HG02884 (cell line): Measurements from ENCODE around the gene MRPS12.

ENCODE experiments used
- ATAC-seq: cut with Tn5 transposase; IDR thresholded peaks from one replicate; pipeline ENCODE4 v1.9.1; 2021; ENCODE audit warnings: mild to moderate bottlenecking, moderate library complexity; ENCODE audit not compliant: unreplicated experiment

The MRPS12 gene

GRCh38 chr19:38910488-38910887 lies 20.3 kb upstream of the MRPS12 start:
- no peak for ATAC-seq

GRCh38 chr19:38911388-38912001 lies 19.2 kb upstream of the MRPS12 start:
- no peak for ATAC-seq

DNA sequence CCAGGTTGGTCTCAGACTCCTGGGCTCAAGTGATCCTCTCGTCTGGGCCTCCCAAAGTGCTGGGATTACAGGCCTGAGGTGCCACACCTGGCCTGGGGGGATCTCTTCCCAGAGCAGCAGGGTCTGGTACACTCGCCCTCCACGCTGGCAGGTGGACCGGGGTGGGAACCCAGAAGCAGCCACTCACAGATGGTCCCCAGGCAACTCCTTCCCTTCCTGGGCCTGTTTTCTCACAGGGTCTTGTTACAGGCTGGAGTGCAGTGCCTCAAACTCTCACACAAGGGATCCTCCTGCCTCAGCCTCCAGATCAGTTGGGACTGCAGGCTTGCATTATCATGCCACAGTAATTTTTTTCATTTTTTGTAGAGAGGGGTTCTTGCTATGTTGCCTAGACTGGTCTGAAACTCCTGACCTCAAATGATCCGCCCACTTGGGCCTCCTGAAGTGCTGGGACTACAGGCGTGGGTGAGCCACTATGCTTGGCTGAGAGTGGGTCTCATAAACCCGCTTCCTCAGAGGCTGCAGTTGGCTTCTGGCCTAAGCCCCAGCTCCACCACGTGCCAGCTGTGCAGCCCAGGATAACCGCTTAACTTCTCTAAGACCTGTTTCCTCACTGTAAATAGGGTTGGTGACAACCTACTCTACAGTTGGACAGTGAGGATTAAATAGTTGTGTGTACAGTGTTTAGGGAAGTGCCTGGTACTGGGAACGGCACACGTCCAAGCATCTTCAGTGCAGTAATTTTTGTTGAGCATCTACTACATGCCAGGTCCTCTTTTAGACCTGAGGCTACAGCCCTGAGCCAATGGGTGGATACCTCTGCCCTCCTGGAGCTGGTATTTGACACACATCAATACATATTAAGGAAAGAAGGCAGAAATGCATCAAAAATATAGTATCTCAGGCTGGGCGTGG lies 17.9 kb upstream of the MRPS12 start:
- no peak for ATAC-seq

DNA sequence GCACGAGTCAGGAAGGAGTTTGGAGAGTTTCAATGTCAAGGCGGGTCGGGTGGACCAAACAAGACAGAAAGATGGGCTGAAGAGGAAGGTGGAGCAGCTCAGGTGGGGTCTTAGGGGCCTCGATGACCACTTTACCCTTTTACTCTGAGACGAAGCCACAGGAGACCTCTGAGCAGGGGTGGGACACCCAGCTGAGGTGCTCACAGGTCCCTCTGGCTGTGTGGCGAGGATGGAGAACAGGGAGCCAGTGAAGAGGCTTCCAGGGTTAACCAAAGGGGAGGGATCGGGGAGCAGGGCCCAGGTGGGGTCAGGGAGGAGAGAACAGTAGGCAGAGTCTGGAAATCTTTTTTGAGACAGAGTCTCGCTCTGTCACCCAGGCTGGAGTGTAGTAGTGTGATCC lies 16.8 kb upstream of the MRPS12 start:
- no peak for ATAC-seq

DNA sequence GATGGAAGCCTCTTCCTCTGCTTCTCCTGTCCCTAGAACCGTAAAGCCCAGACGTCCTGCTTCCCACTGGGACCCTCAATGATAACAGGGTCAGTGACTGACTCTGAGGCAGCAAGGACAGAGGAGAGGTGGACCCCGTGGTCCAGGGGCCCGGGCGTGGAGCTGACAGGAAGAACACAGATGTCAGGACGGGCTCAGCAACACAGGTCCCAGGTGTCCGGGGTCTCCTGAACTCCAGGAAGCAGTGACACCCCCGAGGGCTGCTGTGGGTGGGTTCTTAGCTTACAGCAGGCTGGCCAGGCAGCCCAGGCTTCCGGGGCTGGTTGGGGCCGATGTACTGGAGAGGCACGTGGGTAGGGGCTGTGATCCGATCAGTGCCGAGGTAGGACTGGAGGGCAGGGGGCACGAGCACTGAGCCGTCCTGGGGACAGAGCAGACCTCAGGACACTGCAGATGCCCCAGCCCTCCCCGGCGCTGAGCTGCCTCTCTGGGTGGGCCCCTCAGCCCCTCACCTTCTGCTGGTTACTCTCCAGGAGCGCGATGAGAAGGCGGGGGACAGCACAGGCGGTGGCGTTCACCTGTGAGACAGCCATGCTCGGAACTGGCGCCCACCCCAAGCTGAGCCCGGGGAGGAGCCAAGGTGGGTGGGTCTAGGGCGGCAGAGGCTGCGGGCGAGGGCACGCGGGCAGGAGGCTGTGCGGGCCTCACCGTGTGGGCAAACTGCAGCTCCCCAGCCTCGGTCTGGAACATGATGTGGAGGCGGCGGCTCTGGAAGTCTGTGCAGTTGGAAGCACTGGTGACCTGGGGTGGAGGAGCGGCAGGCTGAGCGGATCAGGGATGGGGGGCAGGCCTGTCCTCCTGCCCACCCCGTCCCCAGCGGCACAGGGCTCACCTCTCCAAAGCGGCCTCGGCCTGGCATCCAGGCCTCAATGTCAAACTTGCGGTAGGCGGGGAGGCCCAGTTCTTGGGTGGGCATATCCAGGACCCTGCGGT lies 15.1 kb upstream of the MRPS12 start:
- ATAC-seq: no peak

GRCh38 chr19:38917516-38917915 lies 13.2 kb upstream of the MRPS12 start:
- ATAC-seq: no peak

DNA sequence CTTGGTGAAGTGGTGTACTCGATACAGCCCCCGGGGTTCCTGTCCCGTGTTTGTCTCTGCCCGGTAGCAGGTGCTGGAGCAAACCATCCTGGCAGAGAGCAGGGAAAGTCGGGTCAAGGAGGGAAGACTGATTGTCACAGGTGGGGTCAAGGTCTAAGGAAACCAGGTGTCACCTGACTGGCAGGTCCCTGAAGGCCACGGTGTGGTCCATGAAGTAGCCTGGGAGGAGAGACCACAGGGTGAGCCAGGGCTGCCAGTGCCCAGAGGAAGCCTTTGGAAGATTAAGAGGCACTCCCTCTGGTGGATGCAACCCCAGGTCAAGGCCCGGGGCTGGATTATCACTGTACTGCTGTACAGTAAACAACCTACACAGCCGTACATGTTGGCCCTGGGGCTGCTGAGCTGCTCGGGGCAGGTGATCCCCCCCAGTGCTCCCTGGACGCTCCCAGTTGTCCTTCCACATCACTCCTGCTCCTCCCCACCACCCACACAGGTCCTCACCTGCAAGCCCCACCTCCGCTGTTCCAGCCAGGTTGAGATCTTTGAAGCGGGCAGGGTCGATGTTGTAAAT lies 12.7 kb upstream of the MRPS12 start:
- ATAC-seq: no peak

DNA sequence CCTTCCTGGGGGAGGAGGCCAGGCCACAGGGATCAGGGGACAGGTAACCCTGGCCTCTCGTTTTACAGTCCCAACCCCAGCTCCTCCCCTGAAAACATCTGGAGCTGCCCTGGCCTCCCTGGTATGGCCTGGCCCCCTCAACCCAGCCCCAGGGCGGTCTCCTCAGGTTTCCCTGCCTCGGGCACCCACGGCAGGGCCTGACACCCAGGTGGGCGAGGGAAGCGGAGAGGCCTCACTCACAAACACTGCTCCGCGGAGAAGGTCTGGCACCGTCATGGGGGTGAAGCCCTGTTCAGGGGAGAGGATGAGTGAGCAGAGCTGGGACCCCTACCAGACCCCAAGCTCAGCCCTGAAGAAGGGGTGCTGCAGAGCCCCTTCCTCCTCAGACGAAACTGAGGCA lies 12.2 kb upstream of the MRPS12 start:
- ATAC-seq: no peak

- ATAC-seq: no peak
These were observed 10.7 kb upstream of the MRPS12 start for GRCh38 chr19:38919837-38920601.

DNA sequence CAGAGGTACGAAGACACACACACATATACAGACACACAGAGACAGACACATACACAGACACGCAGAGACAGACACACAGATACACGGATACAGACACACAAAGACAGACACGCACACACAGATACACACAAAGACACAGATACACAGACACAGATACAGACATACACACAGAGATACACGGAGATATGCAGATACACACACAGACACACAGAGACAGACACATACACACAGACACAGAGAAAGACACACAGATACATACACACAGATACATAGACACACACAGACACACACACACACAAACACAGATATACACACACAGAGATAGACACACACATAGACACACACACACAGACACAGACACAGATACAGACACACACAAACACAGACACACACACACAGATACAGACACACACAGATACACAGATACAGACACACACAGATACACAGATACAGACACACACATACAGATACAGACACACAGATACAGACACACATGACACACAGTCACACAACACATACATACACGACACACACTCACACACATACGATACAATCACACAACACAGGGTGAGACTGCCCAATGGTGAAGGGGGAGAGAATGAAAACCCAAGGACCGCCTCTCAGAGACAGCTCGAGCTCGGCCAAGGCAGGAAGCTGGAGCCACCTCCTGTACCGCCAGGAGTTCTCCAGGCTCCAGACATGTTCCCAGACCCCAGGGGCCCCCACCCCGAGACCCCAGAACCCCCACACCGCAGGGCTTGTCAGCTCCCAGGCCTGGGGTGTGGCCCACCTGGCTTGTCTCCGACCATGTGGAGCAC lies 9.9 kb upstream of the MRPS12 start:
- ATAC-seq: no peak

DNA sequence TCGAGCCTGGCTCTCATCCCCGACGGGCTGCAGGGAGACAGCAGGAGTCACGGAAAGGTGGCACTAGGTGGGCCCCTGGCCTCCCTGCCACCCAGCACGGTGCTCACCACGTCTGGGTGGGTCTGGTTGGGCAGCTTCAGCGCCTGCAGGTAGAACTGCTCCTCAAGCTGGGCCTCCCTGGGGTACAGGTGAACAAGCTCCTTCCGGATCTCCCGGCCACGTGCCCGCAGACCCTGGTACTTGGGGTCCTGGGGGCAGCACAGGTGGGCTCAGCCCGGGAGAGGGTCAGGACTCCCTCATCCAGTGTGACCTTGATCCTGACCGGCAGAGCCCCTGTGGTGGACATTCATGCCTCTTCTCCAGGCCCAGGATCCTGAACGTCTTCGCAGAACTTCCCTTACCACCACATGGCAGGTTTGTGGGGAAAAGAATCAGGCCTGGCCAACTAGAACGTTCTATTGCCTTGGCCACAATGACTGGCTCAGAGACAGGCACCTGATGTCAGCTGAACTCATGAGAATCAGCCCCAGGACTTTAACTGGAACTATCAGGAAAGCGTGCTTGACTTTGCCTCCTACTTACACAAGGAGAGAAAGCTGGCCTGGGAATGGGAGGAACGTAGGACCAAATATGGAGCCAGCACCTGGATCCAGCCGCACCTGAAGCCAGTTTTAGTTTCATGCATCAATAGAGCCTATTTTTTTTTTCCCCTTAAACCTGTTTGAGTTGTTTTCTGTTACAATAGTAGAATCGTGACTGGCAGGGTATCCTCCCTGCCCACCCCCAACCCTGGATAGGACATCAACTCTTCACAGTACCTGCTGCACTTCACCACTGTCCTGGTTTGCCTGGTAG lies 9.1 kb upstream of the MRPS12 start:
- no peak for ATAC-seq

- no peak for ATAC-seq
These were observed 8.3 kb upstream of the MRPS12 start for GRCh38 chr19:38922482-38922881.

DNA sequence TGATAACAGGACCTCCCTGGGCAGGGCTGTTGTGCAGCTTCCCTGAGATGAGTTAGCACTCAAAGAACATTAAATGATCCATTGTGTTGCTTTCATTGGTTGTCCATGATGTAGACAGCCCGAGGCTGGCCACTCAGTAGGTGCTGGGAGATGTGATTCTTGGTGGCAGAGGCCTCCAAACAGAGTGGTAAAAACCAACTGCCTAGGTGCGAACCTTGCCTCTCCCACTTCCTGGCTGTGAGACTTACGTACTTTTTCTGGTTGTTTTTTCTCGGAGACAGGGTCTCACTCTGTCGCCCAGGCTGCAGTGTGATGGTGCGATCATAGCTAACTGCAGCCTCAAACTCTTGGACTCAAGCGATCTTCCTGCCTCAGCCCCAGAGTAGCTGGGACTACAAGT lies 6.4 kb upstream of the MRPS12 start:
- no peak for ATAC-seq

- no peak for ATAC-seq
These were observed 2.2 kb upstream of the MRPS12 start for GRCh38 chr19:38928391-38929001.

DNA sequence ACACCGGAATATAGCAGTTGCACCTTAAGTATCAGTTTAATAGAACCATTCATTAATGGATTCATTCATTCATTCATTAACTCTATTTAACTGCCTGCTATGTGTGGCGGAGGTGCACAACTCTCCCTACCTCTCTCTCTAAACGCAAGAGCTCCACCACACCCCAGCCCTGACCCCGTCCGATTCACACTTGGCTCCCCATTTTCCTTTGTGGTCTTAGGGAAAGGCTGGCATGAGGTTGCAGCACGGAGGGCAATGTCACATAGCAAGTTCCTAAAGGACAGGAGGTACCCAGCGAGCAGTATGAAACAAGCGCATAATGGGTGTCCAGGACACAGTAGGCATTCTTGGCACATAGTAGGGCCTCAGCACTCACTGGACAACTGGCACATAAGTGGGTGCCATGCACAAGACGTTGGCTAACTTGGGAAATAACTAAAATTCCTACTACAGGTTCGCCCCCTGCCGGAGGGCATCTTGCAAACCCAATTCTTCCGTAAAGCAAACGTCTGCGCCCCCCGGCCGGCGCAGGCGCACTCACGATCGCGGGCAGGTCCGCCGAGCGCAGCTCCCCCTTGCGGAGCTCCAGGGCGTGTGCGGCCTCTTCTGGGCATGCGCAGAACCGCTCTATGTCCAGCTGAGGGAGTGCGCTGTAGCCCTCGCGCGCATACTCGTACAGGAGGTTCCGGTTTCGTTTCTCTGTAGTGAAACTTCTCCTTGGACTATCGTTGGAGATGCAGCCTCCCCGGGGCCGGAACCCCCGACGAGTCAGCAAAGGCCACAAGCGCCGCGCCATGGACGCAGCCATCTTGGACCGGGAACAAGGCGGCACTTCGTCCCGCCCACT lies 592 bp upstream of the MRPS12 start, which contains the start of gene SARS2:
SARS2 (minus strand) TSS at position 835 of the 847 bp plus-strand sequence; CDS start at position 808, 27 bp downstream.
- peak; percentile 57 for ATAC-seq

DNA sequence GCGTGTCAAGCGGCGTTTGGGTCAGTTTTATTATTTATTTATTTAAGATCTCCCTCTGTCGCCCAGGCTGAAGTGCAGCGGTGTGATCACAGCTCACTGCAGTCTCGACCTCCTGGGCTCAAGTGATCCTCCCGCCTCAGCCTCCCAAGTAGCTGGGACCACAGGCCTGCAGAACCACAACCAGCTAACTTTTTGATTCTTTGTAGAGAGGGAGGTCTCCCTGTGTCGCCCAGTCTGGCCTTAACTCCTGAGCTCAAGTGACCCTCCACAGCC lies 713 bp downstream of the MRPS12 start:
- no peak for ATAC-seq
